H1 (cell line): ENCODE results near the gene HBB. TPM values are rescaled to one million over a fixed set of nuclear protein-coding genes. Genes with fewer than 3 reads are reported as not detected.

Source experiments
- BACH1 ChIP-seq: IDR thresholded peaks from 2 replicates; pipeline ENCODE4 v1.6.1; 2012; ENCODE audit warnings: low read length, improper control_type of control experiment
- BRCA1 ChIP-seq: IDR thresholded peaks from 2 replicates; pipeline ENCODE4 v1.6.1; 2012; ENCODE audit warnings: low read depth, low read length, improper control_type of control experiment
- CHD2 ChIP-seq: IDR thresholded peaks from 2 replicates; pipeline ENCODE4 v1.6.1; 2012; ENCODE audit warnings: low read length, improper control_type of control experiment
- GTF2F1 ChIP-seq: IDR thresholded peaks from 2 replicates; pipeline ENCODE4 v1.6.1; 2012; ENCODE audit warnings: low read depth, low read length, improper control_type of control experiment, borderline replicate concordance
- NRF1 ChIP-seq: IDR thresholded peaks from 2 replicates; pipeline ENCODE4 v1.6.1; 2011; ENCODE audit warnings: mild to moderate bottlenecking, low read depth, low read length, improper control_type of control experiment
- POLR2AphosphoS5 ChIP-seq: IDR thresholded peaks from 2 replicates; pipeline ENCODE4 v1.6.1; 2011; ENCODE audit warnings: low read depth, low read length
- POU5F1 ChIP-seq: IDR thresholded peaks from 2 replicates; pipeline ENCODE4 v1.6.1; 2011; ENCODE audit warnings: low read depth, mild to moderate bottlenecking, low read length, moderate library complexity
- RAD21 ChIP-seq, 2 experiments: IDR thresholded peaks in 1 of 2; conservative IDR thresholded peaks in 1 of 2; 2 replicates each; pipeline ENCODE4 v1.6.1; 2011; ENCODE audit warnings: low read depth in 2 of 2, low read length in 2 of 2, improper control_type of control experiment in 1 of 2, inconsistent platforms in 1 of 2, mild to moderate bottlenecking in 1 of 2, moderate library complexity in 1 of 2
- SAP30 ChIP-seq: fragments of 300-600 bp; sonication (generic); IDR thresholded peaks from 2 replicates; pipeline ENCODE4 v1.7.1; 2012; ENCODE audit warnings: low read length, moderate library complexity, mild to moderate bottlenecking, inconsistent platforms; ENCODE audit not compliant: insufficient read depth, insufficient replicate concordance
- SIRT6 ChIP-seq: IDR thresholded peaks from one replicate; pipeline ENCODE4 v1.7.1; 2012; ENCODE audit warnings: low read length, inconsistent platforms
- SRF ChIP-seq: IDR thresholded peaks from 2 replicates; pipeline ENCODE4 v1.6.1; 2011; ENCODE audit warnings: mild to moderate bottlenecking, low read depth, low read length, moderate library complexity
- TAF1 ChIP-seq: IDR thresholded peaks from 2 replicates; pipeline ENCODE4 v1.6.1; 2011; ENCODE audit warnings: mild to moderate bottlenecking, low read depth, low read length
- polyA plus RNA-seq, 7 experiments: library from polyadenylated mRNA; depleted of rRNA in 3 of 7; stranded (reverse) in 5 of 7; unstranded in 2 of 7; fragments of >200 nt in 5 of 7; fragments of 200-250 nt in 2 of 7; gene quantifications; 1 replicate in 5 of 7; 2 replicates in 1 of 7; 4 replicates in 1 of 7; pipeline versions ENCODE4 v1.2.1 to v1.2.3, GENCODE V29; 2011 to 2013; ENCODE audit warnings: missing spikeins in 2 of 7, mixed read lengths in 2 of 7
- total RNA-seq: library from RNA; stranded (reverse); fragmentation: NEBNext Ultra II Directional; extraction: Animal tissue kit (Norgen Biotek cat#: 25700); gene quantifications from 2 replicates; pipeline ENCODE4 v1.2.1, GENCODE V29; 2021
- TF ChIP-seq, protein P1 (sequence below), 3 experiments: IDR thresholded peaks; 1 replicate in 2 of 3; 2 replicates in 1 of 3; pipeline versions ENCODE4 v1.5.1 to v1.6.1; 2011; ENCODE audit warnings: low read length in 3 of 3, mild to moderate bottlenecking in 3 of 3, inconsistent platforms in 2 of 3, low read depth in 1 of 3, moderate library complexity in 1 of 3; ENCODE audit not compliant: insufficient read depth in 1 of 3; ENCODE audit errors: control extremely low read depth in 1 of 3

The HBB gene
- total and polyA plus RNA-seq, 2 of the 8 experiments (the other 6 are each of a cell fraction or from before 2014, with no cell fraction given), result not detected

DNA sequence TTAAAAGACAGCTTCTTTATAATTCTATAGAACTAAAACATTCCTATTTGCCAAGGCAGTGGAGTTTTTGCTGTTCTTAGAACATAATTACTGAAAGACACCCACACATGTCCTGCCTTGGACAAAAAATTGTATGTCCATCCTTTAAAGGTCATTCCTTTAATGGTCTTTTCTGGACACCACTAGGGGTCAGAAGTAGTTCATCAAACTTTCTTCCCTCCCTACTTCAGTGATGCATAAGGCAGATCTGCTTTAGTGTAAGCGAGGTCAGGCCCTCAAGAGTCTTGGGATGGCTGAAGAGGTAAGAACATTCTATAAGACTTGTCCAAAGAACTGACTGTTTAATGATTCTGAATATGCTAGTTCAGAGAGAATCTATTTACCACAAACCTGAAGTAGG is 22.1 kb downstream of the HBB start (continued):
- no peak for TF ChIP-seq SAP30
- TF ChIP-seq GTF2F1, result no peak
- TF ChIP-seq, protein P1, sequence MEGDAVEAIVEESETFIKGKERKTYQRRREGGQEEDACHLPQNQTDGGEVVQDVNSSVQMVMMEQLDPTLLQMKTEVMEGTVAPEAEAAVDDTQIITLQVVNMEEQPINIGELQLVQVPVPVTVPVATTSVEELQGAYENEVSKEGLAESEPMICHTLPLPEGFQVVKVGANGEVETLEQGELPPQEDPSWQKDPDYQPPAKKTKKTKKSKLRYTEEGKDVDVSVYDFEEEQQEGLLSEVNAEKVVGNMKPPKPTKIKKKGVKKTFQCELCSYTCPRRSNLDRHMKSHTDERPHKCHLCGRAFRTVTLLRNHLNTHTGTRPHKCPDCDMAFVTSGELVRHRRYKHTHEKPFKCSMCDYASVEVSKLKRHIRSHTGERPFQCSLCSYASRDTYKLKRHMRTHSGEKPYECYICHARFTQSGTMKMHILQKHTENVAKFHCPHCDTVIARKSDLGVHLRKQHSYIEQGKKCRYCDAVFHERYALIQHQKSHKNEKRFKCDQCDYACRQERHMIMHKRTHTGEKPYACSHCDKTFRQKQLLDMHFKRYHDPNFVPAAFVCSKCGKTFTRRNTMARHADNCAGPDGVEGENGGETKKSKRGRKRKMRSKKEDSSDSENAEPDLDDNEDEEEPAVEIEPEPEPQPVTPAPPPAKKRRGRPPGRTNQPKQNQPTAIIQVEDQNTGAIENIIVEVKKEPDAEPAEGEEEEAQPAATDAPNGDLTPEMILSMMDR (IDR thresholded peaks at IDR 0.05; ENCODE audit: control extremely low read depth in 1 of 3, insufficient read depth in 1 of 3, low read depth in 1 of 3, low read length in 3 of 3), result peak in 2 of 3 experiments; percentile 64; a peak in 3 of 4 replicates
- no peak for TF ChIP-seq SIRT6
- 0 out of 2 replicates have a peak, but pooled peaks have one; percentile 34 for TF ChIP-seq BRCA1
- TF ChIP-seq NRF1, result no peak
- no peak for TF ChIP-seq CHD2
- no peak for TF ChIP-seq TAF1
- no peak for TF ChIP-seq BACH1
- no peak for TF ChIP-seq POLR2AphosphoS5
- peak; percentile 88 to 91 for TF ChIP-seq RAD21 (IDR thresholded peaks at IDR 0.05 in 1 of 2, conservative IDR thresholded peaks at IDR 0.05 in 1 of 2; ENCODE audit: low read depth in 2 of 2, low read length in 2 of 2)
- TF ChIP-seq POU5F1, result no peak
- TF ChIP-seq SRF, result no peak
